AG04450 (cell line): ENCODE measurements around the gene PPM1L. TPM values are rescaled to one million over a fixed set of nuclear protein-coding genes. Genes with fewer than 3 reads are reported as not detected.

ENCODE experiments used
- CTCF ChIA-PET: fragments of 300-600, 350-600 bp; formaldehyde crosslinking; extraction: SDS; loops from one replicate; lab custom pipeline; 2022; ENCODE audit warnings: antibody characterized with exemption, inconsistent platforms; lab: Charles Lee
- POLR2A ChIA-PET: fragments of 350-600 bp; formaldehyde crosslinking; extraction: SDS; loops from one replicate; lab custom pipeline; 2021; ENCODE audit warnings: antibody characterized with exemption, inconsistent platforms; lab: Yijun Ruan, JAX
- DNase-seq: peaks from one replicate; pipeline ENCODE4 v3.0.0-alpha.2; 2011; ENCODE audit warnings: low read depth, low spot score
- H3K27ac ChIP-seq: one replicate; pipeline ENCODE4 v1.5.1; 2012; ENCODE audit warnings: low read depth, low read length, control low read depth
- H3K27me3 ChIP-seq: one replicate; pipeline ENCODE4 v1.6.0; 2012; ENCODE audit warnings: low read length; ENCODE audit not compliant: control insufficient read depth, insufficient read depth
- H3K4me3 ChIP-seq: 2 replicates; pipeline ENCODE4 v1.5.1; 2011; ENCODE audit warnings: mild to moderate bottlenecking, low read depth, low read length, control low read depth
- H3K9me3 ChIP-seq: 2 replicates; pipeline ENCODE4 v1.5.1; 2012; ENCODE audit warnings: low read length; ENCODE audit not compliant: control insufficient read depth, insufficient read depth
- polyA plus RNA-seq: library from polyadenylated mRNA; depleted of rRNA; stranded (reverse); fragments of >200 nt; gene quantifications from 2 replicates; pipeline ENCODE4 v1.2.3, GENCODE V29; 2011
- TF ChIP-seq, protein P1 (sequence below): IDR thresholded peaks from 2 replicates; pipeline ENCODE4 v1.5.1; 2011; ENCODE audit warnings: low read depth, low read length, control low read depth, inconsistent platforms

Gene PPM1L
- polyA plus RNA-seq, 1 experiment: 0.33 TPM

- H3K27me3 ChIP-seq: no peaks in the 10 kb centered on the region
- DNase-seq: no peak
- TF ChIP-seq, protein P1, sequence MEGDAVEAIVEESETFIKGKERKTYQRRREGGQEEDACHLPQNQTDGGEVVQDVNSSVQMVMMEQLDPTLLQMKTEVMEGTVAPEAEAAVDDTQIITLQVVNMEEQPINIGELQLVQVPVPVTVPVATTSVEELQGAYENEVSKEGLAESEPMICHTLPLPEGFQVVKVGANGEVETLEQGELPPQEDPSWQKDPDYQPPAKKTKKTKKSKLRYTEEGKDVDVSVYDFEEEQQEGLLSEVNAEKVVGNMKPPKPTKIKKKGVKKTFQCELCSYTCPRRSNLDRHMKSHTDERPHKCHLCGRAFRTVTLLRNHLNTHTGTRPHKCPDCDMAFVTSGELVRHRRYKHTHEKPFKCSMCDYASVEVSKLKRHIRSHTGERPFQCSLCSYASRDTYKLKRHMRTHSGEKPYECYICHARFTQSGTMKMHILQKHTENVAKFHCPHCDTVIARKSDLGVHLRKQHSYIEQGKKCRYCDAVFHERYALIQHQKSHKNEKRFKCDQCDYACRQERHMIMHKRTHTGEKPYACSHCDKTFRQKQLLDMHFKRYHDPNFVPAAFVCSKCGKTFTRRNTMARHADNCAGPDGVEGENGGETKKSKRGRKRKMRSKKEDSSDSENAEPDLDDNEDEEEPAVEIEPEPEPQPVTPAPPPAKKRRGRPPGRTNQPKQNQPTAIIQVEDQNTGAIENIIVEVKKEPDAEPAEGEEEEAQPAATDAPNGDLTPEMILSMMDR: no peak
- no peak overlapping the region for H3K27ac ChIP-seq
- ChIA-PET POLR2A (no interaction called here), CTCF (no interaction called here)
- no peak overlapping the region for H3K4me3 ChIP-seq
- H3K9me3 ChIP-seq: no peaks in the 10 kb centered on the region
Measured at GRCh38 chr3:161084277-161084676, 328.2 kb downstream of the PPM1L start.

GRCh38 chr3:161093895-161094294 is 337.9 kb downstream of the PPM1L start:
- POLR2A ChIA-PET: no interaction called here
- no peaks in the 10 kb centered on the region for H3K27me3 ChIP-seq
- no peak for DNase-seq
- no peak overlapping the region for H3K27ac ChIP-seq
- H3K4me3 ChIP-seq: no peak overlapping the region
- CTCF ChIA-PET: interaction anchor here (1.1 to 1.6 kb wide), 2 partner anchors 181 to 329 kb away, joined by 3 read pairs; no protein-coding TSS in a partner anchor
- no peaks in the 10 kb centered on the region for H3K9me3 ChIP-seq
- TF ChIP-seq, protein P1: no peak

DNA sequence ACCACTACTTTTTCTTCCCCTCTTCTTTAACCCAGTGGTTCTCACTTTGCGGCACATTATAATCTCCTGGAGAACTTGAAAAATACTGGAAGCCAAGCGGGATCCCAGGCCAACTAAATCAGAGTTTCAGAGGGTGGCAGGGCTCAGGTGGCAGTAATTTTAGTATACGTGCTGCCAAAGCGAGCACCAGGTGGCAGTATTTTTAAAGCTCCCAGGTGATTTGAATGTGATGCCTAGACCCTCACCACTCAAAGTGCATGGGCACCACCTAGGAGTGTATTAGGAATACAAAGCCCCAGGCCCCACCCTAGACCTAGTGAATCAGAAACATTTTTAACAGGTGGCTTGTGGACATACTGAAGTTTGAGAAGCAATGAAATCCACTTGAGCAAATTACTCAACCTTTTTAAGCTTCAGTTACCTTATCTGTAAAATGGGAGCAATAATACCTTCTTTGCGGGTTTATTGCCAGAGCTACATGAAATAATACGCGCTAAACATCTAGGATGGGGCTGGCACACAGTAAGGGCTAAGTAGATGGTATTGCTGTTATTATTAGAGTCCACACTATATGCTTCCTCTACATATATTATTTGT is 340.8 kb downstream of the PPM1L start:
- POLR2A ChIA-PET: no interaction called here
- no peak overlapping the region for H3K4me3 ChIP-seq
- H3K9me3 ChIP-seq: no peaks in the 10 kb centered on the region
- TF ChIP-seq, protein P1: peak; percentile 30
- CTCF ChIA-PET: interaction anchor here (0.6 to 1.2 kb wide), 3 partner anchors 14 to 329 kb away, joined by 3 to 4 read pairs (median 3); no protein-coding TSS in a partner anchor
- no peaks in the 10 kb centered on the region for H3K27me3 ChIP-seq
- H3K27ac ChIP-seq: no peak overlapping the region
- DNase-seq: no peak

GRCh38 chr3:161100994-161101393 is 345.0 kb downstream of the PPM1L start:
- no peaks in the 10 kb centered on the region for H3K27me3 ChIP-seq
- ChIA-PET POLR2A (no interaction called here), CTCF (interaction anchor here (1.5 kb wide), 1 partner anchor 174 kb away, joined by 7 read pairs; no protein-coding TSS in a partner anchor)
- no peaks in the 10 kb centered on the region; the same call in 1 of the 2 replicates for H3K9me3 ChIP-seq
- TF ChIP-seq, protein P1: no peak
- no peak overlapping the region for H3K27ac ChIP-seq
- no peak for DNase-seq
- H3K4me3 ChIP-seq: no peak overlapping the region

GRCh38 chr3:161101609-161102008 is 345.6 kb downstream of the PPM1L start:
- POLR2A ChIA-PET: no interaction called here
- no peak overlapping the region for H3K4me3 ChIP-seq
- H3K27ac ChIP-seq: no peak overlapping the region
- no peaks in the 10 kb centered on the region; the same call in 1 of the 2 replicates for H3K9me3 ChIP-seq
- DNase-seq: no peak
- TF ChIP-seq, protein P1: no peak
- H3K27me3 ChIP-seq: no peaks in the 10 kb centered on the region
- CTCF ChIA-PET: interaction anchor here (1.5 kb wide), 1 partner anchor 173 kb away, joined by 7 read pairs; no protein-coding TSS in a partner anchor
